ENCODE results near the gene STARD13. TPM values are rescaled to one million over a fixed set of nuclear protein-coding genes. Genes with fewer than 3 reads are reported as not detected.

STARD13 gene
- total and polyA plus RNA-seq, 7 experiments from 2014 or later: 0.30 to 1.1 (median 0.73) TPM; not detected in 2

DNA sequence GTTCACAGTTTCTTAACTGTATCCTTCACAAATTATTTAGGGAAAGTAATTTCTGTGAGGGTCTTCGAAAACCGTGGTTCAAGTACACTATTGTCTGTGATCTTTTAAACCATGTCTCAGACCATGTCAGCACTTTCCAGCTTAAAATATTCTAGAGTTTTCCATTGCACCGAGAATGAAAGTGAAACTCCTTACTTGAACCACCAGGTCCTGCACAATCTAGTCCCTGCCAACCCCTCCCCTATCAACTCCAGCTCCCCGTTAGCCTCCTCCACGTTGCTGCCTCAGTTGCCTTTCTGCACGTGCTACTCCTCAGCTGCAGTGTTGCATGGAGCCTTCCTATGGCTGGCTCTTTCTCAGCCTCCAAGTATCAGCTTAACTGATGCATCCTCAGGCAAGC, 7.2 kb upstream of the STARD13 start:
- Mint-ChIP-seq H3K4me3 (peak overlapping the region in 2 of 10 donors; percentile 57 to 77), H3K36me3 (peaks cover 0 to 2% (median 0%) of the 10 kb centered on the region in 5 donors), H3K4me1 (peaks cover 0 to 5% (median 0%) of the 10 kb centered on the region in 7 donors), H3K9me3 (peaks cover 0 to 3% (median 0%) of the 10 kb centered on the region in 11 donors), H3K27ac (no peak overlapping the region), H3K27me3 (peaks cover 7 to 38% (median 33%) of the 10 kb centered on the region in 5 donors)
- H3K36me3 ChIP-seq (ENCODE audit: control insufficient read depth in 2 of 3, insufficient read depth in 3 of 3, low read length in 3 of 3): no peaks in the 10 kb centered on the region
- H3K4me3 ChIP-seq (ENCODE audit: low read length): no peak overlapping the region
- H3K27ac ChIP-seq (ENCODE audit: low read depth, low read length): no peak overlapping the region
- no peaks in the 10 kb centered on the region for H3K27me3 ChIP-seq (ENCODE audit: control insufficient read depth in 2 of 2, insufficient read depth in 2 of 2, low read length in 2 of 2)
- H3K9me3 ChIP-seq (ENCODE audit: control insufficient read depth in 2 of 3, low read length in 3 of 3): no peaks in the 10 kb centered on the region
- intact Hi-C loops (cut with micrococcal nuclease): no loop called here
- no peak for ATAC-seq
- ChIA-PET CTCF (no interaction called here), POLR2A (no interaction called here)
- no peaks in the 10 kb centered on the region for H3K4me1 ChIP-seq (ENCODE audit: control insufficient read depth in 2 of 2, insufficient read depth in 2 of 2, low read length in 2 of 2)
- no peak for DNase-seq

DNA sequence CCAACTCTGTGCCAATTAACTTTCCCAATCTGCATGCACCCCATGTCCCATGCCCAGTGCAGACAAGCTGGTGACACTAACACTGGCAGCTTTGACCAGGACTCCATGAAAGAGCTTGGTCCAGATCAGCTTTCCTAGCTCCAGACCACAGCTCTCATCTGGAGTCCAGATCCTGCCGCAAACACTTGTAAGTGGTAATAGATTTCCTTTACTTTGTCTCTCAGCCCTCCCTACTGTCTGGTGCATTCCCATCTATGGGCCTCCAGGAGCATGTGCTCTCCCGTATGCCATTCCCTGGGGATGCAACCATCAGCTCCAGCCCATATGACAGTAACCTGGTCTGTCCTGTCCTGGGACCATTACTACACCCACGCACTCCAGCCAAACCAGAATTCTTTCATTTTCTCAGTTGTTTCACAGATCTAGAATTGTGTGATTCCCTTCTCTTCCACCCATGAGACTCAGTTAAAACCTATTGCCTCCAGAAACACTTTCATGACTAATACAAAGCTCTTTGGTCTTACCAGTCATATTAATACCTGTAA, 4.9 kb upstream of the STARD13 start:
- intact Hi-C loops (cut with micrococcal nuclease): no loop called here
- Mint-ChIP-seq H3K9me3 (peaks cover 0 to 3% (median 0%) of the 10 kb centered on the region in 11 donors), H3K36me3 (peaks cover 0 to 2% (median 0%) of the 10 kb centered on the region in 5 donors), H3K4me3 (no peak overlapping the region), H3K27me3 (peaks cover 20 to 50% (median 47%) of the 10 kb centered on the region in 5 donors), H3K27ac (no peak overlapping the region), H3K4me1 (peaks cover 5 to 15% (median 11%) of the 10 kb centered on the region in 7 donors)
- H3K36me3 ChIP-seq (ENCODE audit: control insufficient read depth in 2 of 3, insufficient read depth in 3 of 3, low read length in 3 of 3): no peaks in the 10 kb centered on the region
- CTCF ChIA-PET: interaction anchor here (0.6 kb wide), 1 partner anchor 1057 kb away, joined by 3 read pairs; no protein-coding TSS in a partner anchor
- peaks cover 0 to 6% of the 10 kb centered on the region in 2 donors for H3K4me1 ChIP-seq (ENCODE audit: control insufficient read depth in 2 of 2, insufficient read depth in 2 of 2, low read length in 2 of 2)
- no peaks in the 10 kb centered on the region for H3K9me3 ChIP-seq (ENCODE audit: control insufficient read depth in 2 of 3, low read length in 3 of 3)
- no peak for ATAC-seq
- POLR2A ChIA-PET: no interaction called here
- H3K27me3 ChIP-seq (ENCODE audit: control insufficient read depth in 2 of 2, insufficient read depth in 2 of 2, low read length in 2 of 2): no peaks in the 10 kb centered on the region
- DNase-seq: no peak
- H3K27ac ChIP-seq (ENCODE audit: low read depth, low read length): no peak overlapping the region
- no peak overlapping the region for H3K4me3 ChIP-seq (ENCODE audit: low read length)

DNA sequence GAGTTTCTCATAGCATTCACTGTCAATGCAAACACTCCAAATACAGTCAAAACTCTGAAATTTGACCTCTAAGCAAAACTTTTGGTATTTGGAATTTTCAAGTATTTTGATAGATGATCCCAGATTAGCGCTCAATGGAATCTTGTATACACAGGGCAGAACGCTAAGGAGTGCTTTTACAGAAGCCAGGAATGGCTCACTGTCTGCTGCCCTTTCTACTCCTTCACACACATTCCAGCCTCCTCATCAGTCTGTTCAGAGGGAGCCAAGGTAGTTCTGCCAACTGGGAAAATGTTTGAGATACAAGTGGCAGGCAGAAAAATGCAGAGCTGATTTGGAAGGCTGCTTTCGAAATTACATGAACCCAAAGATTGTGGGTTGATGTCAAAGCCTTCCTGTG, 4.4 kb upstream of the STARD13 start:
- POLR2A ChIA-PET: no interaction called here
- no peaks in the 10 kb centered on the region for H3K27me3 ChIP-seq (ENCODE audit: control insufficient read depth in 2 of 2, insufficient read depth in 2 of 2, low read length in 2 of 2)
- Mint-ChIP-seq H3K9me3 (peaks cover 0 to 3% (median 0%) of the 10 kb centered on the region in 11 donors), H3K36me3 (peaks cover 0 to 2% (median 0%) of the 10 kb centered on the region in 5 donors), H3K4me1 (peaks cover 10 to 20% (median 17%) of the 10 kb centered on the region in 7 donors), H3K27ac (no peak overlapping the region), H3K4me3 (no peak overlapping the region), H3K27me3 (peaks cover 26 to 50% (median 46%) of the 10 kb centered on the region in 5 donors)
- no peaks in the 10 kb centered on the region for H3K9me3 ChIP-seq (ENCODE audit: control insufficient read depth in 2 of 3, low read length in 3 of 3)
- ATAC-seq (no peak), DNase-seq (no peak)
- intact Hi-C loops (cut with micrococcal nuclease): no loop called here
- H3K36me3 ChIP-seq (ENCODE audit: control insufficient read depth in 2 of 3, insufficient read depth in 3 of 3, low read length in 3 of 3): no peaks in the 10 kb centered on the region
- no peak overlapping the region for H3K4me3 ChIP-seq (ENCODE audit: low read length)
- CTCF ChIA-PET: interaction anchor here (0.6 kb wide), 1 partner anchor 1057 kb away, joined by 3 read pairs; no protein-coding TSS in a partner anchor
- no peak overlapping the region for H3K27ac ChIP-seq (ENCODE audit: low read depth, low read length)
- H3K4me1 ChIP-seq (ENCODE audit: control insufficient read depth in 2 of 2, insufficient read depth in 2 of 2, low read length in 2 of 2): peaks cover 0 to 6% of the 10 kb centered on the region in 2 donors

DNA sequence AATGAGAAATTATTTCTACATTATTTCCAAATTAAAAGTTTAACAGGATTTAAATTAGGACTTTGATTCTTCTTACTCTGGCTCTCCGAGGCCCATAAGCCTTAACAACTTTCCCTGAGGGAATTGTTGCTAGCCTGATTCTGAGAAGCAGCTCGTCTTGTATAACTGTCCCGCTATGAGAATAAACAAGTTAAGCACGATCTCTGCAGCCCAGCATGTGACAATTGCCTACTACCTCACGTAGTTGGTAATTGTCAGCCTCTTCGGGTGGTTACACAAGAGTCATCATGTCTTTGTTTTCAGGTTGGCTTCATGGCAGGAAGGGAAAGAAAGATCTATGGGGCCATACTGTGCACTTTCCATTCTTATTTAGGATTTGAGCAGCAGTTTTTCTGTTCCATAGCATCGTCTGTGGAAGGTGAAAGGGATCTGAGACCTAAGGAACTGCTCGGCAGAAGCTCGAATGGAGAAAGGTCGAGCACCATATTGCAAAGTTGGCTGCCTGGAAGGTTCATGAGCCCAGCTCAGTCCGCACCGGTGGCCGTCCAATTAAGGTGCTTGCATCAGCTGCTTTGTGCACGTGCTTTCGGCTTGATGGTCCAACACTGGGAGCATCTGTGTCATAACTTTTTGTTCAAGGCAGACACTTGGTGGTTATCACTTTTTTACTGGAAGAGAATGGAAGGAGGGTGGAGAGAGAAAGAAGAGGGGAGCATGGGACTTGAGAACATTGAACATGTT, 1.8 kb upstream of the STARD13 start:
- H3K4me1 Mint-ChIP-seq: peaks cover 10 to 24% (median 19%) of the 10 kb centered on the region in 7 donors
- DNase-seq (no peak), ATAC-seq (no peak)
- intact Hi-C loops (cut with micrococcal nuclease): no loop called here
- peaks cover 0 to 6% of the 10 kb centered on the region in 2 donors for H3K4me1 ChIP-seq (ENCODE audit: control insufficient read depth in 2 of 2, insufficient read depth in 2 of 2, low read length in 2 of 2)
- no peak overlapping the region for H3K4me3 ChIP-seq (ENCODE audit: low read length)
- H3K27me3 ChIP-seq (ENCODE audit: control insufficient read depth in 2 of 2, insufficient read depth in 2 of 2, low read length in 2 of 2): no peaks in the 10 kb centered on the region
- H3K9me3 Mint-ChIP-seq: peaks cover 0 to 3% (median 0%) of the 10 kb centered on the region in 11 donors
- H3K27ac Mint-ChIP-seq: no peak overlapping the region
- H3K36me3 Mint-ChIP-seq: no peaks in the 10 kb centered on the region
- ChIA-PET POLR2A (no interaction called here), CTCF (no interaction called here)
- no peak overlapping the region for H3K27ac ChIP-seq (ENCODE audit: low read depth, low read length)
- no peaks in the 10 kb centered on the region for H3K9me3 ChIP-seq (ENCODE audit: control insufficient read depth in 2 of 3, low read length in 3 of 3)
- peaks cover 40 to 69% (median 50%) of the 10 kb centered on the region in 5 donors for H3K27me3 Mint-ChIP-seq
- H3K4me3 Mint-ChIP-seq: no peak overlapping the region
- H3K36me3 ChIP-seq (ENCODE audit: control insufficient read depth in 2 of 3, insufficient read depth in 3 of 3, low read length in 3 of 3): no peaks in the 10 kb centered on the region

DNA sequence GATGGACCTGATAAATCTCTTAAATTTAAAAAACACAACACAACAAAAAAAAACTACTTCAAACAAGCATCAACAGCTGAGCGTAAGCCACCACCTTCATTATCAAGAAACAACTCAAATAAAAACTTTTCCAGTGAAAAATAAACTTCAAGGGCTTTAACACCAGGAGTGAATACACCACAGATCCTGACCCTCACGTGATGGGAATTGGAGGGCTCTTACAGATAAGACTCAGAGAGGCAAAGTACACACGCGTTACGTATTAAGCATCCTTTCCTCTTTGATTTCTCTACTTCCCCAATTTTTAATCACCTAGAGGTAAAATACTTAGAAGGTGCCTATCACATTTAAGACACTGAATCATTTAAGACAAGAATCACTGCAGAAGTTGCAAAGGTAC, 573 bp upstream of the STARD13 start:
- peaks cover 45 to 78% (median 59%) of the 10 kb centered on the region in 5 donors for H3K27me3 Mint-ChIP-seq

DNA sequence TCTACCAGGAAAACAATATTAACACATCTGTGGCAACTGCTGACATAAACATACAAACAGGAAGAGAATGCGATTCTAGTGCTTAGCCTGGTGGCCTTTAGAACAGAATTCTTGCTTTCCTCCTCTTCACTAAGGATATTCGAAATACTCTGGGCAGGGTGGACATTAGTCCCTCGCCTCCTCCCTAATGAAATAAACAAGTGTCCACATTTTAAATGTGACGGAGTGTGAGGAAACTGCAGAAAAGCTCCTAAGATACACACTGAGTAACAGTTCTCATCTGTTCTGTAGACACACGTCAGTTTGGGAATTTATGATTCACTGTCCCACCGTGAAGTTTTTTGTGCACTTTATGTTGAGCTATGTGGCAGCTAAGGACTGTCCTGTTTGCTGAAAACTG, 639 bp downstream of the STARD13 start:
- H3K27ac ChIP-seq (ENCODE audit: low read depth, low read length): no peak overlapping the region
- peaks cover 0 to 6% of the 10 kb centered on the region in 2 donors for H3K4me1 ChIP-seq (ENCODE audit: control insufficient read depth in 2 of 2, insufficient read depth in 2 of 2, low read length in 2 of 2)
- H3K36me3 Mint-ChIP-seq: no peaks in the 10 kb centered on the region
- peak; percentile 18 for ATAC-seq
- ChIA-PET POLR2A (no interaction called here), CTCF (no interaction called here)
- intact Hi-C loops (cut with micrococcal nuclease): no loop called here
- DNase-seq: no peak
- no peaks in the 10 kb centered on the region for H3K36me3 ChIP-seq (ENCODE audit: control insufficient read depth in 2 of 3, insufficient read depth in 3 of 3, low read length in 3 of 3)
- H3K27ac Mint-ChIP-seq: peak overlapping the region in 1 of 9 donors; percentile 10
- no peaks in the 10 kb centered on the region for H3K27me3 ChIP-seq (ENCODE audit: control insufficient read depth in 2 of 2, insufficient read depth in 2 of 2, low read length in 2 of 2)
- H3K27me3 Mint-ChIP-seq: peaks cover 44 to 80% (median 55%) of the 10 kb centered on the region in 5 donors
- no peaks in the 10 kb centered on the region for H3K9me3 ChIP-seq (ENCODE audit: control insufficient read depth in 2 of 3, low read length in 3 of 3)
- peak overlapping the region; percentile 68 to 86 (median 80) for H3K4me3 Mint-ChIP-seq
- no peak overlapping the region for H3K4me3 ChIP-seq (ENCODE audit: low read length)
- H3K4me1 Mint-ChIP-seq: peaks cover 10 to 24% (median 19%) of the 10 kb centered on the region in 7 donors
- no peaks in the 10 kb centered on the region for H3K9me3 Mint-ChIP-seq

More for the DNA sequence above, 573 bp upstream of the STARD13 start:
- Histone ChIP-seq H3K4me3 (ENCODE audit: low read length) (no peak overlapping the region), H3K4me1 (ENCODE audit: control insufficient read depth in 2 of 2, insufficient read depth in 2 of 2, low read length in 2 of 2) (peaks cover 0 to 6% of the 10 kb centered on the region in 2 donors), H3K36me3 (ENCODE audit: control insufficient read depth in 2 of 3, insufficient read depth in 3 of 3, low read length in 3 of 3) (no peaks in the 10 kb centered on the region), H3K27ac (ENCODE audit: low read depth, low read length) (no peak overlapping the region), H3K9me3 (ENCODE audit: control insufficient read depth in 2 of 3, low read length in 3 of 3) (no peaks in the 10 kb centered on the region), H3K27me3 (ENCODE audit: control insufficient read depth in 2 of 2, insufficient read depth in 2 of 2, low read length in 2 of 2) (no peaks in the 10 kb centered on the region)
- ATAC-seq (no peak), DNase-seq (no peak)
- POLR2A ChIA-PET: no interaction called here
- H3K4me3 Mint-ChIP-seq: peak overlapping the region; percentile 68 to 86 (median 80)
- H3K9me3 Mint-ChIP-seq: peaks cover 0 to 3% (median 0%) of the 10 kb centered on the region in 11 donors
- no peak overlapping the region for H3K27ac Mint-ChIP-seq
- no peaks in the 10 kb centered on the region for H3K36me3 Mint-ChIP-seq
- H3K4me1 Mint-ChIP-seq: peaks cover 10 to 24% (median 19%) of the 10 kb centered on the region in 7 donors
- intact Hi-C loops (cut with micrococcal nuclease): no loop called here
- CTCF ChIA-PET: no interaction called here

Data from naive thymus-derived CD4-positive, alpha-beta T cell (primary cell).